Measurements from ENCODE around the gene GAS2. TPM values are rescaled to one million over a fixed set of nuclear protein-coding genes. Genes with fewer than 3 reads are reported as not detected.

GAS2 gene
- total and polyA plus RNA-seq, 2 of the 4 experiments (the other 2 are of a cell fraction): 0.51 to 0.90 TPM

DNA sequence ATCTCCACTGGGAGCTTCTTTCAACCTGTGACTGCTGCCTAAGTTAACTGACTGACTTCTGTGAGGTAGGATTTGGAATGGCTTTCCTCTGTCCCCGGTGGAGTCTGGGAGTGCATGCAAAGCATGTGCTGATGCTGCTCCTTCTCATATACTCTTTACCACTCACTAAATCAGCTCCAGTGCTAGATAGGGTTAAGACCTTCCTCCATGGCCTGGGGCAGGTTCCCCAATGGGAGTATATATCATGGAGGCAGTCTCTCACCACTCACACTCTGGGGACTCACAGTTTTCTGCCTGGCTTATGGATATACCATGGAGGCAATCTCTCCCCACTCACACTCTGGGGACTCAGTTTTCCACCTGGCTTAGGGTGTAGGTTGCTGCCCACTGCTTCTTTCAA, 30.7 kb upstream of the GAS2 start:
- in situ Hi-C loops (cut with MboI; ENCODE audit: low sequenced_read_pairs) (no loop called here), dilution Hi-C loops (cut with HindIII; ENCODE audit: low sequenced_read_pairs, unreplicated experiment) (no loop called here), intact Hi-C loops (cut with micrococcal nuclease) (no loop called here)
- H2BK120ac ChIP-seq (ENCODE audit: low read depth, low read length): no peak overlapping the region
- no peak for TF ChIP-seq MAFK (IDR thresholded peaks at IDR 0.05; ENCODE audit: low read depth, low read length)
- TF ChIP-seq RFX5 (IDR thresholded peaks at IDR 0.05; ENCODE audit: low read depth, low read length): no peak
- ATAC-seq (ENCODE audit: low read depth): no peak
- H4K91ac ChIP-seq (ENCODE audit: insufficient read depth, low read depth, low read length): no peak overlapping the region
- no peak overlapping the region for H4K5ac ChIP-seq (ENCODE audit: low read depth, low read length)
- no peak overlapping the region for H2BK20ac ChIP-seq (ENCODE audit: low read depth, low read length)
- ChIA-PET POLR2A (ENCODE audit: unreplicated experiment) (no interaction called here), CTCF (no interaction called here)
- H3K36me3 ChIP-seq (ENCODE audit: control insufficient read depth, insufficient read depth, low read length): no peaks in the 10 kb centered on the region
- H2BK5ac ChIP-seq (ENCODE audit: low read depth, low read length, poor library complexity, severe bottlenecking): no peak overlapping the region
- no peak overlapping the region for H3K27ac ChIP-seq (ENCODE audit: insufficient read depth, low read length)
- no peak overlapping the region for H2BK15ac ChIP-seq (ENCODE audit: low read depth, low read length)
- H3K79me1 ChIP-seq (ENCODE audit: low read depth in 1 of 2, low read length in 2 of 2): no peaks in the 10 kb centered on the region
- no peaks in the 10 kb centered on the region for H3K9me1 ChIP-seq (ENCODE audit: insufficient read depth, low read length)
- no peak overlapping the region for H3K9ac ChIP-seq (ENCODE audit: low read depth, low read length)
- no peak overlapping the region for H3K14ac ChIP-seq (replicated peaks; ENCODE audit: low read depth, low read length)
- no peak overlapping the region for H3K4me3 ChIP-seq (ENCODE audit: insufficient read depth, low read depth, low read length)
- no peak overlapping the region for H3K18ac ChIP-seq (ENCODE audit: low read depth, low read length)
- H3K9me3 ChIP-seq (ENCODE audit: control insufficient read depth, insufficient read depth, low read length): no peaks in the 10 kb centered on the region
- H4K20me1 ChIP-seq (ENCODE audit: insufficient read depth, low read length): no peaks in the 10 kb centered on the region
- no peak for DNase-seq
- no peaks in the 10 kb centered on the region for H3K27me3 ChIP-seq (ENCODE audit: control insufficient read depth, insufficient read depth, low read length)
- H3K23ac ChIP-seq (ENCODE audit: low read depth, low read length): no peak overlapping the region
- no peak overlapping the region for H2AK9ac ChIP-seq (replicated peaks; ENCODE audit: low read depth, low read length, poor library complexity)
- H3K4ac ChIP-seq (ENCODE audit: low read depth, low read length): no peak overlapping the region
- H4K8ac ChIP-seq (ENCODE audit: low read depth in 2 of 2, low read length in 2 of 2): no peak overlapping the region
- no peak overlapping the region for H2AFZ ChIP-seq (replicated peaks; ENCODE audit: low read length, poor library complexity)
- H3K56ac ChIP-seq (ENCODE audit: extremely low read depth, insufficient read depth, low read length): no peak overlapping the region
- no CpG with 5 or more reads among the region's 1 CpG for WGBS, 2 experiments (ENCODE audit: extremely low coverage in 2 of 2, insufficient read length in 1 of 2)
- no peak overlapping the region for H3K4me2 ChIP-seq (ENCODE audit: low read depth, low read length)
- H3K4me1 ChIP-seq (ENCODE audit: control insufficient read depth, insufficient read depth, low read length): no peaks in the 10 kb centered on the region
- no TSS peak for BruUV-seq (replicated peaks)
- H2AK5ac ChIP-seq (ENCODE audit: low read depth, low read length): no peak overlapping the region

All from IMR-90 (cell line).